Testis (tissue), 3 donors: ENCODE measurements around the gene SNPH. TPM values are rescaled to one million over a fixed set of nuclear protein-coding genes. Genes with fewer than 3 reads are reported as not detected.

Source experiments
- DNase-seq: peaks from one replicate; pipeline ENCODE4 v3.0.0-alpha.2; 2019
- H3K27ac ChIP-seq, 2 donors: fragments of 200-600 bp; sonication (generic); one replicate each; pipeline ENCODE4 v1.5.1; 2019
- H3K27me3 ChIP-seq: fragments of 200-600 bp; sonication (generic); one replicate; pipeline ENCODE4 v1.5.1; 2019
- H3K36me3 ChIP-seq: fragments of 200-600 bp; sonication (generic); one replicate; pipeline ENCODE4 v1.5.1; 2017; ENCODE audit warnings: low read depth; ENCODE audit errors: missing control alignments
- H3K4me1 ChIP-seq: fragments of 200-600 bp; sonication (generic); one replicate; pipeline ENCODE4 v1.5.1; 2019
- H3K4me3 ChIP-seq, 2 donors: fragments of 200-600 bp; sonication (generic); one replicate each; pipeline ENCODE4 v1.5.1; 2017 to 2019
- H3K9me3 ChIP-seq: fragments of 200-600 bp; sonication (generic); one replicate; pipeline ENCODE4 v1.5.1; 2017
- CTCF ChIP-seq, 3 experiments: fragments of 450-650 bp in 2 of 3; fragments of 200-600 bp in 1 of 3; sonication (generic) in 1 of 3; IDR thresholded peaks; one replicate each; pipeline ENCODE4 v1.5.1; 2016 to 2019; ENCODE audit warnings: antibody characterized with exemption in 3 of 3, mild to moderate bottlenecking in 2 of 3, moderate library complexity in 1 of 3
- POLR2A ChIP-seq: fragments of 450-650 bp; IDR thresholded peaks from one replicate; pipeline ENCODE4 v1.6.1; 2017; ENCODE audit warnings: antibody characterized with exemption, mild to moderate bottlenecking, moderate library complexity
- WGBS, 2 donors: methylation state at CpG; one replicate each; pipeline ENCODE4 v1.1.5; 2018; 5-methylcytosine and 5-hydroxymethylcytosine counted together
- intact Hi-C: fragments of 100-400 bp; cut with DNase I; formaldehyde crosslinking; loops from one replicate; pipeline ENCODE4 v1.15.1; 2023; ENCODE audit warnings: low total_unique reads
- polyA plus RNA-seq: library from polyadenylated mRNA; stranded (reverse); fragments of 350-450 nt; fragmentation: Illumina TruSeq; extraction: RNeasy Lipid Tissue Mini Kit (QIAGEN cat#74804); gene quantifications from one replicate; pipeline ENCODE4 v1.2.3, GENCODE V29; 2014; ENCODE audit warnings: low read depth, low replicate concordance; ENCODE audit not compliant: insufficient read depth
- total RNA-seq, 2 donors: library from RNA; depleted of rRNA; stranded (reverse); fragments of >200 nt; gene quantifications; one replicate each; pipeline ENCODE4 v1.2.3, GENCODE V29; 2016

SNPH gene
- total and polyA plus RNA-seq, 3 donors from 2014 or later, result 4.2 to 10.4 (median 9.0) TPM

DNA sequence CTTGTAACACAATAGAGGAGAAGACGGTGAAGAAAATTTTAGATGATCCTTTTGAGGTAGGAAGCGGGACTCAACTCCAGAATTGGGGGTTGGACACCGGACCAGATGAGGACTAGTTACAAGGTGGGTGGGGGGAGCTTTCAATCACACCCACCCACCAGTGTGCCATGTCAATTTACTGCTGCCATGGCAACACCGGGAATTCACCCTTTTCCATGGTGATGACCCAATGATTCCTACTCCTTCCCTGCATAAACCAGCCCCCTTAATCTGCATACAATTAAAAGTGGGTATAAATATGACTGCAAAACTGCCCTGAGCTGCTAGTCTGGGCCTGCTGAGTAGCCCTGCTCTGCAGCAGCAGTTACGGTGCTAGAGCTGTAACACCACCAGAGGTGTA is 25.5 kb upstream of the SNPH start:
- no peak overlapping the region for H3K4me3 ChIP-seq
- no peak overlapping the region for H3K27ac ChIP-seq
- H3K9me3 ChIP-seq, result no peaks in the 10 kb centered on the region
- no peaks in the 10 kb centered on the region for H3K4me1 ChIP-seq
- whole genome bisulfite sequencing, 2 donors, result 83 to 84% methylated on average over 5 of the region's 5 CpGs
- intact Hi-C loops, result no loop called here
- H3K36me3 ChIP-seq, result no peaks in the 10 kb centered on the region
- no peak for DNase-seq
- H3K27me3 ChIP-seq, result no peaks in the 10 kb centered on the region
- no peak for TF ChIP-seq POLR2A
- no peak for TF ChIP-seq CTCF (IDR thresholded peaks at IDR 0.05)

DNA sequence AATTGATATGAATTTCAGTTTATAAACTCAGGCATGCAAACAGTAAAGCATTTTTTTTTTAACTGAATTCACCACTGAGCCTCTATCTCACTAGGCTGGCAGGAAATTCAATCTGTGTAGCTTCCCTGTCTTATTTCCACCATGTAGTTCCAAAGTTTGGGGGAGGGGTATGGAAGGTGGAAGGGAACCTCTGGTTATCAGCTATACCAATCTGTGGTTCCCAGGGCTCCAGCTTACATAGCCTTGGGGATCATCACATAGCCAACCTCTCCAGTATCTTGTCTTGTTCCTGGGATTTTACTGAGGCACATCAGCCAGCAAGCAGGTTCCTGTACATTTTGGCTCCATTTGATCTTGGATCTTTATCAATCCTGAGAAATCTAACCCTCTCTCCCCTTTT is 24.6 kb upstream of the SNPH start:
- no peak overlapping the region for H3K4me3 ChIP-seq
- intact Hi-C loops, result no loop called here
- H3K27ac ChIP-seq, result no peak overlapping the region
- DNase-seq, result no peak
- H3K36me3 ChIP-seq, result no peaks in the 10 kb centered on the region
- no peaks in the 10 kb centered on the region for H3K27me3 ChIP-seq
- H3K9me3 ChIP-seq, result no peaks in the 10 kb centered on the region
- H3K4me1 ChIP-seq, result no peaks in the 10 kb centered on the region
- no peak for TF ChIP-seq POLR2A
- TF ChIP-seq CTCF (IDR thresholded peaks at IDR 0.05), result no peak

DNA sequence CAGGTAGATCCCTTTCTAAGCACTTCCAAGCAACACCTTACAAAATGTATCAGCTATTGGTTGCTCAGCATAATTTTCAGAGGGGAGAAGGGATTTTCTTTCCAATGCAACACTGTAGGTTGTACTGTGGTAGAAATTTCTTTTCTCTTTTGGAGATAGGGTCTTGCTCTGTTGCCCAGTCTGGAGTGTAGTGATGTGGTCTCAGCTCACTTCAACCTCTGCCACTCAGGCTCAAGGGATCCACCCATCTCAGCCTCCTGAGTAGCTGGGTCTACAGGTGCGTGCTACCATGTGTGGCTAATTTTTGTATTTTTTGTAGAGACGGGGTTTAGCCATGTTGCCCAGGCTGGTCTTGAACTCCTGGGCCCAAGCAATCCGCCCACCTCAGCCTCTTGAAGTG is 24.0 kb upstream of the SNPH start:
- 87 to 94% methylated on average over 3 of the region's 3 CpGs for WGBS, 2 donors
- intact Hi-C loops, result no loop called here

GRCh38 chr20:1242530-1242929 is 23.6 kb upstream of the SNPH start:
- WGBS, 2 donors, result 61 to 73% methylated on average over 2 of the region's 2 CpGs
- intact Hi-C loops, result no loop called here

More for the DNA sequence above, 24.0 kb upstream of the SNPH start:
- Histone ChIP-seq H3K27me3 (no peaks in the 10 kb centered on the region), H3K4me3 (no peak overlapping the region), H3K9me3 (no peaks in the 10 kb centered on the region), H3K36me3 (no peaks in the 10 kb centered on the region), H3K4me1 (no peaks in the 10 kb centered on the region), H3K27ac (no peak overlapping the region)
- no peak for DNase-seq
- TF ChIP-seq POLR2A (no peak), CTCF (IDR thresholded peaks at IDR 0.05) (no peak)

More at GRCh38 chr20:1242530-1242929, 23.6 kb upstream of the SNPH start:
- H3K4me3 ChIP-seq, result no peak overlapping the region
- no peak for DNase-seq
- TF ChIP-seq CTCF (IDR thresholded peaks at IDR 0.05) (no peak), POLR2A (no peak)
- H3K27me3 ChIP-seq, result no peaks in the 10 kb centered on the region
- no peaks in the 10 kb centered on the region for H3K9me3 ChIP-seq
- H3K36me3 ChIP-seq, result no peaks in the 10 kb centered on the region
- H3K27ac ChIP-seq, result no peak overlapping the region
- no peaks in the 10 kb centered on the region for H3K4me1 ChIP-seq
